ENCODE results near the gene SMOC1.

SMOC1 gene

GRCh38 chr14:69879175-69880043 is at the start of gene SMOC1:
Gene SMOC1, plus strand, starts transcription at chr14:69879416. Its CDS starts 263 bp downstream, at chr14:69879679.
- no peak for TF ChIP-seq CTCF (IDR thresholded peaks at IDR 0.05)
- no peak for TF ChIP-seq ZFX (IDR thresholded peaks at IDR 0.05; ENCODE audit: borderline replicate concordance)
- no peak within 1 kb of the TSS for H3K27ac ChIP-seq

GRCh38 chr14:69838881-69839416 is 40.3 kb upstream of the SMOC1 start:
- no peak overlapping the region for H3K27ac ChIP-seq
- TF ChIP-seq ZFX (IDR thresholded peaks at IDR 0.05; ENCODE audit: borderline replicate concordance) (no peak), CTCF (IDR thresholded peaks at IDR 0.05) (0 out of 2 replicates have a peak, but pooled peaks have one; percentile 7)

- H3K27ac ChIP-seq = no peak overlapping the region
- TF ChIP-seq CTCF (IDR thresholded peaks at IDR 0.05) (no peak), ZFX (IDR thresholded peaks at IDR 0.05; ENCODE audit: borderline replicate concordance) (no peak)
Observed at GRCh38 chr14:69839661-69840060, 39.6 kb upstream of the SMOC1 start.

GRCh38 chr14:69841656-69842055 is 37.6 kb upstream of the SMOC1 start:
- TF ChIP-seq ZFX (IDR thresholded peaks at IDR 0.05; ENCODE audit: borderline replicate concordance) = no peak
- no peak for TF ChIP-seq CTCF (IDR thresholded peaks at IDR 0.05)
- H3K27ac ChIP-seq = no peak overlapping the region

GRCh38 chr14:69842686-69843420 is 36.4 kb upstream of the SMOC1 start:
- no peak overlapping the region for H3K27ac ChIP-seq
- TF ChIP-seq CTCF (IDR thresholded peaks at IDR 0.05) = no peak
- no peak for TF ChIP-seq ZFX (IDR thresholded peaks at IDR 0.05; ENCODE audit: borderline replicate concordance)

GRCh38 chr14:69844171-69844570 is 35.0 kb upstream of the SMOC1 start:
- H3K27ac ChIP-seq = no peak overlapping the region
- TF ChIP-seq CTCF (IDR thresholded peaks at IDR 0.05) (no peak), ZFX (IDR thresholded peaks at IDR 0.05; ENCODE audit: borderline replicate concordance) (no peak)
